GM12892 (cell line): ENCODE measurements around the gene GPC5.

Experiments used
- POLR2AphosphoS5 ChIP-seq: IDR thresholded peaks from 2 replicates; pipeline ENCODE4 v1.6.1; 2011; ENCODE audit warnings: low read depth, low read length, control low read depth
- TAF1 ChIP-seq: IDR thresholded peaks from 2 replicates; pipeline ENCODE4 v1.6.1; 2011; ENCODE audit warnings: low read depth, mild to moderate bottlenecking, control low read depth, low read length, borderline replicate concordance

- TF ChIP-seq POLR2AphosphoS5, result no peak
- TF ChIP-seq TAF1, result no peak
Measured at GRCh38 chr13:92589955-92590354, 1191.5 kb downstream of the GPC5 start.
